AG20443 (cell line): ENCODE measurements around the gene RING1.

Source experiments
- DNase-seq: peaks from one replicate; pipeline ENCODE4 v3.0.0; 2012; ENCODE audit warnings: low spot score, mixed read lengths

Gene RING1

GRCh38 chr6:33192671-33193602, 15.4 kb upstream of the RING1 start:
- peak; percentile 68 for DNase-seq

- DNase-seq: no peak
Measured at GRCh38 chr6:33193619-33194018, 14.7 kb upstream of the RING1 start.

- DNase-seq: no peak
Measured at GRCh38 chr6:33194431-33194979, 13.8 kb upstream of the RING1 start.

GRCh38 chr6:33195304-33196165, 12.8 kb upstream of the RING1 start:
- DNase-seq: no peak

GRCh38 chr6:33197431-33198048, 10.8 kb upstream of the RING1 start:
- DNase-seq: peak; percentile 80

GRCh38 chr6:33198159-33198852, 10.0 kb upstream of the RING1 start:
- no peak for DNase-seq

- DNase-seq: no peak
Measured at GRCh38 chr6:33198853-33199436, 9.4 kb upstream of the RING1 start.

GRCh38 chr6:33199687-33200218, 8.5 kb upstream of the RING1 start:
- DNase-seq: peak; percentile 67

- peak; percentile 98 for DNase-seq
Measured at GRCh38 chr6:33200219-33201146, 7.8 kb upstream of the RING1 start, which contains the start of the genes RXRB and SLC39A7. TSS of gene RXRB (minus strand) at chr6:33200665. CDS start at chr6:33200476, 189 bp downstream. TSS of gene SLC39A7 (plus strand) at chr6:33200867. CDS start at chr6:33201246, 379 bp downstream.

GRCh38 chr6:33201147-33201545, 7.2 kb upstream of the RING1 start:
- DNase-seq: no peak

- DNase-seq: no peak
Measured at GRCh38 chr6:33201935-33202334, 6.4 kb upstream of the RING1 start.

- DNase-seq: no peak
Measured at GRCh38 chr6:33202799-33203198, 5.5 kb upstream of the RING1 start.

GRCh38 chr6:33203443-33204164, 4.7 kb upstream of the RING1 start:
- DNase-seq: no peak

GRCh38 chr6:33204165-33204414, 4.2 kb upstream of the RING1 start:
- no peak for DNase-seq

GRCh38 chr6:33204415-33205190, 3.7 kb upstream of the RING1 start, which contains the start of gene HSD17B8:
TSS of gene HSD17B8 (plus strand) at chr6:33204655. CDS start at chr6:33204669, 14 bp downstream.
- DNase-seq: peak; percentile 95

- no peak for DNase-seq
Measured at GRCh38 chr6:33205191-33206026, 2.9 kb upstream of the RING1 start.
